Right hindlimb (tissue), 1 donor: ENCODE measurements around the gene GLRA2.
"Not testable (repeated sequence)": the region's sequence is repeated elsewhere in the genome, so short reads cannot be mapped to it uniquely, and the experiment has no call there.

Source experiments
- DNase-seq: peaks from one replicate; pipeline ENCODE4 v3.0.0-alpha.2; 2018

GLRA2 gene

DNA sequence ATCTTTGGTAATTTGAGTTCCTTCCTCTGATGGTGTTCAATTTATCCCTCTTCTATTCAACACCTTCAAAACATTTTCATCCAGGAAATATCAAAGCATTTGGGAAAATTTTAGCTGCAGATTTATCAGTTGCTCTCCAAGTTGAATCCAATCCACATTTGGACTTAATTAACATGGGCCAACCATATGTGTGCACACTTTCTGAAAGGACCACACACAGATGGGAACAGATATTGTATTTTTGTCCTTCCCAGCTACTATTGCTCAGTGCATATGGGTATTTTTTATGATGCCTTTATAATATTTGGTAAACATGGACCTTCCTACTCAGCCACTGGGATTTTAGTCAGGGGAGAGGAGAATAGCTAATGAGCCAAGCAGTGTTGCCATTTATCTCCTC, 65.2 kb downstream of the GLRA2 start:
- no peak for DNase-seq

DNA sequence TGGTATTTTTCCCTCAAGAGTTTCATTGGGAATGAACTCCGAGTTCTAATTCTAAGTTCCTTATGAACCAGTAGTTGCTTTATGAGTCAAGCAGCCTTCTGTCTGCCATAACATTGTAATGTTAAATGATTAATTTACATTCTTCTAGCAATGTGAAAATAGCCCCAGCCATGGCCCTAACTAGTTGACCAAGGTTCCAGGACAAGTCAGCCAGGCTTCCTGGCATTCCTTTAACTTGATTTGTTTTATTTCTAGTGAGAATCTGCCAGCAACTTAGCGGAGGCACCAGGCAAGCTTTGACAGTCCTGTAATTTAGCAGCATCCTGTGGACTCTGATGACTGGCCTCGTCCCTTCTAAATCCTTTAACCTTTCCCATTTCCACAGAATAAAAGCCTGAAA, 69.0 kb downstream of the GLRA2 start:
- no peak for DNase-seq

DNA sequence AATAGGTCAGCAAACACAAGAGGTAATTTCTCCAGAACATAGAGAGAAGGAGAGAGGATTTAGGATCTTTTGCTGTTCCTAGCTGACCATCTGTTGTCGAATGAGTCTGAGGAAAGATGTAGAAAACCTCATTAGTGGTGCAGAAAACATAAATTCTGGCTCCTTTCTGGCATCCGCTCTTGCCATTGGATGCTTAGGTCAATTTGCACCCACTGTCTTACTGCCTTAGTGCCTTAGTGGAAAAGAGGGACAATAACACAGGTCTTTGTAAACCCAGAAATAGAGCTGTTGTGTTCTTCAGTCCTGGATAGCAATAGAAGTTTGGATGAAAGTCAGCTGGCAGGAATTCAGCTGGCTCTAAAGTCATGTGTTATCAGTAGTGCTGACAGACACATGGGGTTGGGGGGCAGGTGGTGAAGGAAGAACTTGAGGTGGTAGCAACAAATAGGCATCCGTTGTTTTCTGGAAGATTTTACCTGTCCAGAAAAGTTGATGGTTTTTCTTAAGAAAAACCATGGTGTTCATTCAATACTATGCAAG, 78.2 kb downstream of the GLRA2 start:
- DNase-seq = no peak

DNA sequence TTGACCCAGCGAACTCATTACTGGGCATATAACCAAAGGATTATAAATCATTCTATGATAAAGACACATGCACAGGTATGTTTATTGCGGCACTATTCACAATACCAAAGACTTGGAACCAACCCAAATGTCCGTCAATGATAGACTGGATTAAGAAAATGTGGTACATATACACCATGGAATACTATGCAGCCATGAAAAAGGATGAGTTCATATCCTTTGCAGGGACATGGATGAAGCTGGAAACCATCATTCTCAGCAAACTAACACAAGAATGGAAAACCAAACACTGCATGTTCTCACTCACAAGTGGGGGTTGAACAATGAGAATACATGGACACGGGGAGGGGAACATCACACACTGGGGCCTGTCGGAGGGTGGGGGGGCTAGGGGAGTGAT, 83.1 kb downstream of the GLRA2 start:
- not testable (repeated sequence) for DNase-seq

DNA sequence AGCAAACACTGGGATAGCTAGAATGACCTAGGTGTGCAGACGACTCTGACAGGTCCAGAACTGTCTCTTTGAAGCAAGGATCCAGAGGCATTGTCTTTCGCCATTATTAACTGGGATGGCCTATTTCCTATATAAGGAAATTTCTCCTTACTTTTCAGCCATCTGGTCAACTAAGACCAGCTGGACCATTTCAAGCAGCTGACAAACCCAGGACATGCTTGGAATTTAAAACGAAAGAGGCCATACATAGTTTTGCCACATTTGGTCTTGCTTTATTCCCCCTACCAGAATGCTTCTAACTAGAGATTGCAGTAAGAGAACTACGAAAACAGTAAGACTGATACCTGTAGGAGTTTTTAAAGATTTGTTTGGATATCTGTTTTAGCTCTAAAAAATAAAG, 87.0 kb downstream of the GLRA2 start:
- peak; percentile 26 for DNase-seq

DNA sequence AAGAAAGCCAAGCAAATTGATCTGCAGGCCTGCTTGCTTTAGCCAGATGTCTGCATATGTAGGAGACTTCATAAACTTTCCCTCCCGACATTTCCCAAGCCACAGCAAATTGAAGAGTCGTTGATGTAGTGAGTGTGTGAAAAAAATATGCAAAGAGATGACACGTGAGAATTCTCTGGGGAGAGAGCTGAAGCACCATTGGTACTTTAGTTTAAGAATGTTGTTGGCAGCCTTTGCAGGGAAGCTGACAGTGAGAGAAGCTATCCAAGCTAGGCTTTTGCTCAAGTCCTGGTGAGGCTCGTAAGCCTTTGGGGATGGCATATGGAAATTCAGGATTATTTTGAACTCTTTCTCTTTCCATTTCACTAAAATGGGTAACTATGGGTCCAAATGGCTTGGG, 87.5 kb downstream of the GLRA2 start:
- DNase-seq = peak; percentile 43

DNA sequence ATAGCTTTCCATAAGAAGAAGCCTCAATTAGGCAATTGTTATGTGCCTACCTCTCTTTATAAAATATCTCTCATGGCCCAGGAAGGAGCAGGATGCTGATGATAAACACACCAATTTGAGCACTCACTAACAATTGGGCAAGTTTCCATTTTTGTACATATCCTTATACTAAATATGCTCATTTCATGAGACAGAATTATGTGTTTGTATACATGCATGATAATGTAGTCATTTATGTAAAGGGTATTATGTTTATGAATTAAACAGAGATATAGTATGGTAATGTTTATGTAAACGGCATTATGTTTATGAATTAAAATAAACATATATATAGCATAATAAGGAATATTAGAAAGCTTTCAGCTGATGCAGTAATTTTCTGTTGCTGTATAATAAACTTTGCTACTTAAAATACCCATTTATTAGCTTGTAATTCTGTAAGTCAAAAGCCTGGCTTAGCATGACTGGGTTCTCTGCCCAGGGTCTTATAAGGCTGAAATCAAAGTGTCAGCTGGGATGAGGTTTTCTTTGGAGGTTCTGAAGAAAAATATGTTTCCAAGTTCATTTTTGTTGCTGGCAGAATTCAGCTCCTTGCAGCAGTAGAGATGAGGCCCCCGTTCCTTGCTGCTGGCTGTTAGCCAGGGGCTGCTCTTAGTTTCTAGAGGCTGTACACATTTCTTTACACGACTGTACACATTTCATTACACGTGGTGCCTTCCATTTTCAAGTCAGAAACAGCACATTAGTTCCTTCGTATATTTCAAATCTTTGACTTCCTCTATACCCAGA, 89.0 kb downstream of the GLRA2 start:
- peak; percentile 53 for DNase-seq

DNA sequence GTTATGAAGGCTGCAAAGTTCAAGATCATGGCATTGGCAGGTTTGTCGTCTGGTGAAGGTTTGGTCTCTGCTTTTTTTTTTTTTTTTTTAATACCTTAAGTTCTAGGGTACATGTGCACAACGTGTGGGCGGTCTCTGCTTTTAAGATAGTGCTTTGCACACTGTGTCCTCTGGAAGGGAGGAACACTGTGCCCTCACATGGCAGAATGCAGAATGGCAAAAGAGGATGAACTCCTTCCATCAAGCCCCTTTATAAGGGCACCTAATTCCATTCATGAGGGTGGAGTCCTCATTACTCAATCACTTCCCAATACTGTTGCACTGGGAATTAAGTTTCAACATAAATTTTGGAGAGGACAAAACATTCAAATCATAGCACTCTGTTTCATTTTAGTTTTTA, 101.4 kb downstream of the GLRA2 start:
- DNase-seq = no peak

DNA sequence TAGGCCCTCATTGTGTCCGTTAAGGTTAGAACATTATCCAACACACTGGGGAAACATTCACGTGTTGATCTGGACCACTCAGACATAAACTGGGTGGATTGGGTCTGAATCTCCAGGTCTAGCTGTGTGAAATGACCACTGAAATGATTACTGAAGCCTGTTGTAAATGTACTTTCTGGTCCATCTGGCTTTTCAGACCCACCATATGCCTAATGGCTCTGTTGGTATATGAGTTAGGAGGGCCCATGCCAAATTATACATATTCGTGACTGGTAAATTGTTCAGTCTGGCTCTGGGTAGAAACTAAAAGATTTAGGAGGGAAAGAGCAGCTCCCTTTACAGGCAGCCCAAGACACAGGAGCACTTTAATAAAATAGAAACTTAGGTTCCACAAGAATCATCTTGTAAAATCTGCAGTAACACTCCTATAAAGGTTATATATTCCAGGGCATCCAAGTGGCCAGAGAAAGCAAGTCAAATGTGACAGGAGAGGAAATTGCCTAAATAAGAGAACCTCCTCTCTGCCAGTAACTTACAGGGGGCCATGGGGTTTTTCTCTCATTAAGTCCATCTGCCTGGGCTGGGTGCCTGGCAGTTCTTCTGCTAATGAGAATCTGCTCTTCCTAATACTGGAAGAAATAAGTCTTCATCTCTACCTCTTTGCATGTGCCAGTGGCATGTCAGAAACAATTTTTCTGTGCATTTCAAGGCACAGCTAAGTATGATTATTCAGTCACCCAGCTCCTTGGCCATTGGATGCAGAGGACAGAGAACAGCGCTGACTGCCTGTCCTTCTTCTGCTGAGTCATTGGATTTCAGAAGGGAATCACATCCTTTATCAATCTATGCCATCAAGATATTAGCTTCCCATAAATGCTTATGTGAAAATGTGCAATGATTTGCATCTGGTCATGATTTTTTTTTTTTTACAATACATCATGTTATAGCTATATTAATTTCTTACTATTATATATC, 112.6 kb downstream of the GLRA2 start:
- no peak for DNase-seq

DNA sequence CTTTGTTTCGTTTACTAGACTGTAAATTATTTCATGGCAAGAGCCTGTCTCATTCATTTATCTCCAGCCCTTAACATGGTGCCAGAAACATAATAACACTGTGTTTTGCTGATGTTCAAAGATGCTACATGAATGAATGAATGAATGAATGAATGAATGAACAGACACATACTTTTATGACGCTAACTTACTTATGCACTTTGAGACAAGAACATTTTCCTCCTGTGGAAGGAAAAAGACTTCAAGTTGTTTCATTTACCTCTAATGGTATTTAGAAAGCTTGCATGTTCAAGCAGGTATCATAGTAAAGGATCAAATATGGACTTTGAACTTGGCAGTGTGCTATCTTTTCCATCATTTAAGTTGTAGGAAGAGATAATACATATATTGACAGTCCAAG, 131.6 kb downstream of the GLRA2 start:
- DNase-seq = no peak

DNA sequence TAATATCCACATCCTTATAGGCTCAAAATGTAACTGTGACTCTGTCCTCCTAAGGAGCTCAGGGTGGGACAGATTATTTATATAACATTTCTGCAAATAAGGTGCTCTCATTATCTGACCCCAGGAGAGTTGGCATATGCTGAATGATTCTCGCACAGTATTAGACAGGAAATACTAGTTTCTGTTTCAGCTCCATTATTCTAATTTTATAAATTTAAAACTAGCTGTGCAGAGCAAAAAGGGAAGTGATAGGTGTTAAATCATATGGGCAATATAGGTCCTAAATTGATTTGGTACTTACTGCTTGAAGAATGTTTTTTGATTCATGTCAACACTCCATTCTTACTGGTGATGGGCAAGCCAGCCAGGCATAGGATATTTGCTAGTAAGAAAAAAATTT, 141.5 kb downstream of the GLRA2 start:
- DNase-seq = no peak

DNA sequence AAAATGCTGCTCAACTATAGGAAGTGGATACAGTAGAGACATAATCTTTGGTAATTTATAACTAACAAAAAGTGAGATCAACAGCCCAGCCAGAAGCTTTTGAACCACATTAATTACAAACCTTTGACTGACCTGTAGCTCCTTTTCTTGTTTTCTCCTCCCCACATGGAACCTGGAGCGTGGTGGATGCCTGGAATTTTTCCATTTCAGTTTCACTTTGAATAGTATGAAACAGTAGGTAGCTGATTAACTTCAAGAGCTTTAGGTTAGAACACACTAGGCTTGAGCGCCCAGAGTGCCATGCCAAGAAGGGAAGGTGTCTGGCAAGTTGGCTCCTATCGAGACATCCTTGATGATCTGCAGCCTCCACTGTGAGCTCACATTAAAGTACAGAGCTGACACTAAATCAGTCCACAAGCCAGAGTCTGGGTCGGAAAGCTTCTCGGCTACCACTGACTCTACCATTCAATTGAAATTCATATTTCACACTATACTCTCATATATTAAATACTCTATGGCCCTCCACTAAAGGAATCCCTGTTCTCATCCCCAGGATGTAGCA, 143.4 kb downstream of the GLRA2 start:
- DNase-seq = no peak

DNA sequence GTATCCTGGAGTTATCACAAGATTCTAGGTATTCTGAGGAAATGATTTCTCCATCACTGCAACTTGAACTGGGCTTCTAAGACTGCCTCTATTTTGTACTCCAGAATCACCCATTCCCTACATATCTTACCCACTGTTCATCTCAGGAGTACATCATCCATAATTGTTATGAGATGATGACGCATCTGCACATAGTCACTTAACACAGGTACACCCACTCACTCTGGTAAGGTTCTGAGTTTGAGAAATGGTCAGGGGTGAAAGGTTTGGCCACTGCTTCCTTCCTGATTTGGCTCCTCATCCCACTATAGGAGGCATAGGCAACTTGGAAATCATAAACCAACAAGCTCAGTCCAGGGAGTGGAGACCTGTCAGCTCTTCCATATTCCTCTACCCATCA, 143.9 kb downstream of the GLRA2 start:
- no peak for DNase-seq

DNA sequence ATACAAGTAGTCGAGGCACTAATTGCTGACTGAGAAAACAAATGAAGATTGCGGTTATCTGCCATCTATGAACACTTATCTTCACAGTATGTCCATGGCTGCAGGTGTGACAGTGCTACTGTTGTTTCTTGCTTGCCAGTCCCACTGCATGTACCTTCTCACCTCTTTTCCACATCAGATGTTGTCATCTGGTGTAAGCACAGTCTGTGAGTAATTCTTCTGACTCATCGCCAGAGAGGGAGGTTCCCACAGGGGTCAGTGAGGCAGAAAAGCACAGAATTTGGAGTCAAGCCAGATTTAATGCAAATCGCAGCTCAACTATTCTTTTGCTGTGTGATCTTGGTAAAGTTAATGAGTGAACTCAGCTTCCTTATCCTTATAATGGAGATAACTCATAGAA, 144.4 kb downstream of the GLRA2 start:
- peak; percentile 28 for DNase-seq

DNA sequence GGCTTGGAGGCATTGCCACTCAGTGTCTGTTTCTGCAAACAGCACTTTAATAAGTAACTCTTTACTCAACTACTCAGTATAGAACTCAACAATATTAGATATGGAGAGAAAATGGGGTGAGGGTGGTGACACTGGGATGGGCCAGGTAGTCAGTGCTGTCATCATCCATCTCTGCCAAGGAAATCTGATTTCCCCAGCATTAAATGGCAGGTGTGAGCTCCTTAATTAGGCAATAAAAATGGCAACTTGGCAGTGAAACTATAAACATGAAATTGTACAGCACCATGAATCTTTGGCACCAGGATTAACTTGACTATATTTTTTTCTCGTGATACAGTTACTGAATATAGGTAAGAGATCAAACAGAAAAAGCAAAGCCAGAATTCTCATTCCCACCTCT, 146.2 kb downstream of the GLRA2 start:
- no peak for DNase-seq

DNA sequence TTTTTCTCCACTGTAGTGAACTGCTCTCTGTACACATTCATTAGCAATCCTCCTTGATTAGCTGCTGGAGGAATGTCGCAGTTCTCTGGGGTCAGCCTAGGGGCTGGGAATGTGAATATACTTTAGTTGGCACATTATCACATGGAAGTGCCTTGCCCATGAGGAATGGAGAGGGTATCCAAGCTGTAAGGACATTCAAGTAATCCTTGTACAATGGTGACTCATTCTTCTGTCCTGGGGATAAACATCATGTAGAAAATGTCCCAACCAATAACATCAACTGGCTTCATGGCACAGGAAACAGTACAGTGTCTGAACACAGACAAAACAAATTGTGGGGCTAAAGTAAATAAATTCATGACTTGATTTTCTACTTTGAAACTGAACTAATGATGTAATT, 147.1 kb downstream of the GLRA2 start:
- no peak for DNase-seq

DNA sequence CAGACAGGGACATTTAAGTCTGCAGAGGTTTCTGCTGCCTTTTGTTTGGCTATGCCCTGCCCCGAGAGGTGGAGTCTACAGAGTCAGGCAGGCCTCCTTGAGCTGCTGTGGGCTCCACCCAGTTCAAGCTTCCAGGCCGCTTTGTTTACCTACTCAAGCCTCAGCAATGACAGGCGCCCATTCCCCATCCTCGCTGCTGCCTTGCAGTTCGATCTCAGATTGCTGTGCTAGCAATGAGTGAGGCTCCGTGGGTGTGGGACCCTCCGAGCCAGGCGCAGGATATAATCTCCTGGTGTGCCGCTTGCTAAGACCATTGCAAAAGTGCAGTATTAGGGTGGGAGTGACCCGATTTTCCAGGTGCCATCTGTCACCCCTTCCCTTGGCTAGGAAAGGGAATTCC, 159.0 kb downstream of the GLRA2 start:
- not testable (repeated sequence) for DNase-seq

DNA sequence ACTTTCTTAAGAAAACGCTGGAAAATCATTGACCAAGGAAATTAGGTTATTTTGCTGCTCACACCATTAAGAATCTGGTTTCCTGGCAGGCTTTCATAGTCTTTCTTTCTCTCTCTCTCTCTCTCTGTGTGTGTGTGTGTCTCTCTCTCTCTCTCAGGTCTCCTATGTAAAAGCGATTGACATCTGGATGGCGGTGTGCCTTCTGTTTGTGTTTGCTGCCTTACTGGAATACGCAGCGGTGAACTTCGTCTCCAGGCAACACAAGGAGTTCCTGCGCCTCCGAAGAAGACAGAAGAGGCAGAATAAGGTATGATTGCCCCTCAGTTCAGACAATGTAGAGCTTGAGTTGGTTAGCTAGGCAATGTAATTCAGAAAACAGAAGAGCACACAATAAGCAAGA, 161.2 kb downstream of the GLRA2 start:
- no peak for DNase-seq

DNA sequence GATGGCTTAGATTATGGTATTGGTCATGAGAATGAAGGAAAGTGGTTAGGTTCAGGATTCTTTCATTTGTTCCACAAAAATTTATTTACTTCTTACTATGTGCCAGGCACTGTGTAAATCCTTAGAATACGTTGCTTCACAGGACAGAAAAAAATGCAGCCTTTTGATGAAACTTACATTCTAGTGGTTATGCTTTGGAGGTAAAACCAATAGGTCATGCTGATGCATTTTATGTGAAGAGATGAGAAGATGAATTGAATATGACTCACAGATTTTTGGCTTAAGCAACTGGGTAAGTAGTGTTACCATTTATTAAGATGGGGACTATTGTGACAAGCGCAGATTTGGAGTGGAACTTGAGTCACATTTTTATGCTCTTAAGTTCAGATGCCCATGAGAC, 165.3 kb downstream of the GLRA2 start:
- DNase-seq = no peak

DNA sequence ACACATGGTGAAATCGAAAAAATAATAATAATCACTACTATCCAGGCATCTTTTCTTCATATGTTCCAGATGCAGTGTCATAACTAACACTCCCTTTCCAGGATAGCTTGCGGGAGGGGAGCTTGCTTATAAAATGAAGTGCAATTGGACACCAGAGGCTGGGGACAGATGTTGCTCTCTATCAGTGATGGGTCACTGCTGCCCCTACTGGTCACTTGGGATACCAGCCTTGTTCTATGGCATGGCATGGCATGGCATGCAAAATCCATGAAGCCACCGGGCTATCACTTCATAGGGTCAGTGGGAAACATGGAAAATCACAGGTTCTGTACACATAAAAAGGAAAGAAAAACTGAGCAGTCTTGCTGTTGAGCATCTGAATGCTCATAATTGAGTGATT, 168.1 kb downstream of the GLRA2 start:
- DNase-seq = peak; percentile 13

DNA sequence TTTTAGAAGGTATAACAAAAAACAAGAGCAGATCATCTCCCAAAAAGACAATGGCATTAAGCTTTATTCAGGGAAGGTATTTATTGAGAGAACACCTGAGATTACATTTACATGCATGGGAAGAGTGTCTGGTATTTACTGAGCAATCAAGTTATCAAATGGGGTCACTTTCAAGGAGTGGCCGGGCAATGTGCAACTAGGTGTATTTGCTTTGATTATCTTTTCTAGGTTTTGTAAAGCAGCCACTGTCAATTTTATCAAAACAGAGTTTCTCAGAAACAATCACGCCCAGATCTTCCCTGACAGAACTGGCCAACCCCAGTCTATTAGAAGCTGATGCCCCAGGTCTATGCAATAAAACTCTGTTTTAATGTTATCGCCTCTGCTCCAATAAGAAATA, 169.5 kb downstream of the GLRA2 start:
- no peak for DNase-seq

DNA sequence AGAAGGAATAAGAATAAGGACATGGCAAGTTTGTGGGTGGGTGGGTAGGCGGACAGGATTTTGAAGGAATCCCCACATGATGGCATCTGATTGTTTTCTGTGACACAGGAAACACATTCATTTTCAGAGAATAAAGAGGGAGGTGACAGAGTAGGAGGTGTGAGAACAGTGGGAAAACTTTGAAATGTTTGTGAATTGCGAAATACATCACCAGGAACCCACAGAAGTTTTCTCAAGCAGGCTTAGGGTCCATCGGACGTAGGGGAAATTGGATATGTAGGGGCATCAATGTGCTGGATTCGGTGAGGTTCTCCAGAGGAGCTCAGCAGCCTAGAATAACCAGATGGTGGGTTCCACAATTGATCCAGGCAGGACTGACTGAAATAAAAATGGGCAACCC, 171.6 kb downstream of the GLRA2 start:
- no peak for DNase-seq

DNA sequence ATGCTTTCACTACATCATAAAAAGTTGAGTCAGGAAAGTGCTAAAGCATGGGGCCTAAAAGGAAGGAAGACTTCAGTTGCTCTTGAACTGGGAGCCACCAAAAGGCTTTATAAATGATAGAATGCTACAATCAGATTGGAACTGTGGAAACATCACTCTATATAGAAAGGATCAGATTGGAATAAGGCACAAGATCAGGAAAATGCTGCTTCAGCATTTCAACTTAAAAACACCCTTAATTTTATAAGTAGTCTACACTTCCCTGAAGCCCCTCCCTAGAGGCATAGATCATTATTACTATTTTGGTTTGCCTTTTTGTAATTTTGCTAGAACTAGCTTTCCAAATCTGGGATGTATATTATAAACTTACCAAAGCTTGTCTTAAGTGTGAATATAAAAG, 172.8 kb downstream of the GLRA2 start:
- no peak for DNase-seq

DNA sequence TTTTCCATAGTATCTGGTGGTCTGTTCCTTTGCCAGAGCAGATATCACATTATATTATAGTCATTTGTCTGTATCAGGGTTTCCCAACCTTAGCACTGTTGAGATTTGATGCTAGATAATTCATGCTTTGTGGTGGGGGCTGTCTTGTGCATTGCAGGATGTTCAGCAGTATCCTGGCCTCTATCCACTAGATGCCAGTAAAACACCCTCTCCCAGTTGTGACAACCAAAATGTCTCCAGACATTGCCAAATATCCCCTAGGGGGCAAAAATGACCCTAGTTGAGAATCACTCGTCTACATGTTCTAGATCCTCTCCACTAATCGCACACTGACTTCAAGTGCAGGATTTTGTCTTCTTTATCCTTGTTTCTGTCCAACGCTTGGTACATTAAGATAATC, 182.8 kb downstream of the GLRA2 start:
- no peak for DNase-seq
